SK-N-SH (cell line): ENCODE results near the gene UBE2Q1. TPM values are rescaled to one million over a fixed set of nuclear protein-coding genes. Genes with fewer than 3 reads are reported as not detected.

Source experiments
- CTCF ChIA-PET: fragments of 300-600, 350-600 bp; formaldehyde crosslinking; extraction: SDS; loops from one replicate; lab custom pipeline; 2021; lab: Yijun Ruan, JAX
- POLR2A ChIA-PET: fragments of 350-600 bp; sonication (Branson Sonifier 250); formaldehyde crosslinking; extraction: SDS; loops from one replicate; lab custom pipeline; 2020; ENCODE audit warnings: antibody characterized with exemption, inconsistent platforms; lab: Yijun Ruan, JAX
- DNase-seq: peaks from one replicate; pipeline ENCODE4 v3.0.0; 2012
- H2AFZ ChIP-seq: fragments of 200-600 bp; sonication (generic); 2 replicates; pipeline ENCODE4 v1.8.1; 2016; ENCODE audit warnings: antibody characterized with exemption, mild to moderate bottlenecking, low read depth
- H3F3A ChIP-seq: fragments of 200-600 bp; sonication (generic); replicated peaks from 2 replicates; pipeline ENCODE3; 2016; ENCODE audit warnings: antibody characterized with exemption, mild to moderate bottlenecking; ENCODE audit not compliant: insufficient read depth
- H3K27ac ChIP-seq, 2 experiments: fragments of 200-500 bp in 1 of 2; fragments of 200-600 bp in 1 of 2; sonication (Bioruptor generic) in 1 of 2; sonication (generic), shearing (Covaris generic) in 1 of 2; 2 replicates each; pipeline versions ENCODE4 v1.5.1 to v1.6.1; 2014 to 2016; ENCODE audit warnings: low read depth in 2 of 2, inconsistent platforms in 1 of 2, low read length in 1 of 2, mild to moderate bottlenecking in 1 of 2, mixed read lengths in 1 of 2
- H3K27me3 ChIP-seq: fragments of 200-600 bp; sonication (generic), shearing (Covaris generic); 2 replicates; pipeline ENCODE4 v1.6.1; 2016; ENCODE audit warnings: mixed run types; ENCODE audit not compliant: insufficient read depth
- H3K36me3 ChIP-seq, 2 experiments: fragments of 200-500 bp in 1 of 2; fragments of 200-600 bp in 1 of 2; sonication (Bioruptor generic) in 1 of 2; sonication (generic) in 1 of 2; replicated peaks in 1 of 2; 2 replicates each; pipeline versions ENCODE3 to v1.5.1; 2014 to 2016; ENCODE audit warnings: low read length in 1 of 2, mild to moderate bottlenecking in 1 of 2; ENCODE audit not compliant: insufficient read depth in 2 of 2, control insufficient read depth in 1 of 2
- H3K4me1 ChIP-seq, 2 experiments: fragments of 200-500 bp in 1 of 2; fragments of 200-600 bp in 1 of 2; sonication (Bioruptor generic) in 1 of 2; sonication (generic), shearing (Covaris generic) in 1 of 2; 2 replicates each; pipeline versions ENCODE4 v1.5.1 to v1.6.1; 2014 to 2016; ENCODE audit warnings: low read depth in 1 of 2, low read length in 1 of 2, mixed run types in 1 of 2; ENCODE audit not compliant: insufficient read depth in 2 of 2, control insufficient read depth in 1 of 2
- H3K4me2 ChIP-seq: fragments of 200-600 bp; sonication (generic), shearing (Covaris generic); 2 replicates; pipeline ENCODE4 v1.6.1; 2017; ENCODE audit warnings: mixed run types
- H3K4me3 ChIP-seq, 2 experiments: fragments of 200-500 bp in 1 of 2; fragments of 200-600 bp in 1 of 2; sonication (Bioruptor generic) in 1 of 2; sonication (generic), shearing (Covaris generic) in 1 of 2; 2 replicates each; pipeline versions ENCODE4 v1.5.1 to v1.8.1; 2014 to 2016; ENCODE audit warnings: low read depth in 2 of 2, inconsistent platforms in 1 of 2, low read length in 1 of 2, mild to moderate bottlenecking in 1 of 2, mixed read lengths in 1 of 2, moderate library complexity in 1 of 2
- H3K79me2 ChIP-seq: fragments of 200-600 bp; sonication (generic); 2 replicates; pipeline ENCODE4 v1.8.1; 2017; ENCODE audit warnings: mild to moderate bottlenecking; ENCODE audit not compliant: insufficient read depth
- H3K9ac ChIP-seq: fragments of 200-600 bp; sonication (generic); 2 replicates; pipeline ENCODE4 v1.6.1; 2017; ENCODE audit warnings: mixed run types
- H3K9me2 ChIP-seq: fragments of 200-600 bp; sonication (generic); 2 replicates; pipeline ENCODE4 v1.6.1; 2017; ENCODE audit warnings: mixed run types
- H3K9me3 ChIP-seq: fragments of 200-600 bp; sonication (generic); 2 replicates; pipeline ENCODE4 v1.6.1; 2017; ENCODE audit warnings: mixed run types, mild to moderate bottlenecking, moderate library complexity
- H4K20me1 ChIP-seq: fragments of 200-600 bp; sonication (generic); 2 replicates; pipeline ENCODE4 v1.6.1; 2017; ENCODE audit warnings: mild to moderate bottlenecking, mixed run types; ENCODE audit not compliant: insufficient read depth
- ELF1 ChIP-seq: IDR thresholded peaks from 2 replicates; pipeline ENCODE4 v1.4.0; 2012
- EZH2phosphoT487 ChIP-seq: fragments of 200-600 bp; sonication (generic); IDR thresholded peaks from 2 replicates; pipeline ENCODE4 v1.6.1; 2017; ENCODE audit warnings: low read depth, mixed run types, mild to moderate bottlenecking, antibody characterized with exemption, moderate library complexity, borderline replicate concordance
- FOXM1 ChIP-seq: IDR thresholded peaks from 2 replicates; pipeline ENCODE4 v1.4.0; 2012; ENCODE audit warnings: low read depth, mild to moderate bottlenecking
- JUND ChIP-seq: IDR thresholded peaks from 2 replicates; pipeline ENCODE4 v1.4.0; 2012
- MEF2A ChIP-seq: IDR thresholded peaks from 2 replicates; pipeline ENCODE4 v1.4.0; 2012; ENCODE audit warnings: low read depth, borderline replicate concordance
- NFIC ChIP-seq: IDR thresholded peaks from 2 replicates; pipeline ENCODE4 v1.4.0; 2012; ENCODE audit warnings: borderline replicate concordance
- PBX3 ChIP-seq: IDR thresholded peaks from 2 replicates; pipeline ENCODE4; 2012
- POLR2AphosphoS5 ChIP-seq: IDR thresholded peaks from 2 replicates; pipeline ENCODE4 v1.6.1; 2012; ENCODE audit warnings: low read depth, low read length
- RAD21 ChIP-seq: IDR thresholded peaks from 2 replicates; pipeline ENCODE4 v1.6.1; 2012; ENCODE audit warnings: mild to moderate bottlenecking, low read length
- REST ChIP-seq: IDR thresholded peaks from 2 replicates; pipeline ENCODE4 v1.6.1; 2012; ENCODE audit warnings: mild to moderate bottlenecking, low read depth, low read length, moderate library complexity
- RFX5 ChIP-seq: IDR thresholded peaks from 2 replicates; pipeline ENCODE4 v1.6.1; 2012; ENCODE audit warnings: mild to moderate bottlenecking, improper control_type of control experiment, low read length
- SMC3 ChIP-seq: IDR thresholded peaks from 2 replicates; pipeline ENCODE4 v1.6.1; 2012; ENCODE audit warnings: low read depth, low read length, improper control_type of control experiment
- TAF1 ChIP-seq: IDR thresholded peaks from 2 replicates; pipeline ENCODE4 v1.6.1; 2012; ENCODE audit warnings: low read depth, mild to moderate bottlenecking, low read length, moderate library complexity, borderline replicate concordance
- TEAD4 ChIP-seq: IDR thresholded peaks from 2 replicates; pipeline ENCODE4 v1.4.0; 2012; ENCODE audit warnings: mild to moderate bottlenecking, borderline replicate concordance; ENCODE audit not compliant: insufficient read depth
- ZBTB33 ChIP-seq: IDR thresholded peaks from 2 replicates; pipeline ENCODE4 v1.4.0; 2012; ENCODE audit warnings: low read depth, borderline replicate concordance
- WGBS: methylation state at CpG from one replicate; pipeline ENCODE4 v1.1.6; 2017; ENCODE audit warnings: low lambda C conversion rate; 5-methylcytosine and 5-hydroxymethylcytosine counted together
- polyA plus RNA-seq, 3 experiments: library from polyadenylated mRNA; depleted of rRNA; stranded (reverse); fragments of >200 nt; gene quantifications; 2 replicates each; pipeline ENCODE4 v1.2.3, GENCODE V29; 2012

Gene UBE2Q1
- polyA plus RNA-seq, 1 of the 3 experiments (the other 2 are of a cell fraction) = 12.5 TPM

- TF ChIP-seq EZH2phosphoT487 = no peak
- TF ChIP-seq, all 33 proteins: peak for 6
These were observed 9.1 kb upstream of the UBE2Q1 start, which contains the start of gene CHRNB2 (continued) for GRCh38 chr1:154567386-154568156.

- POLR2A ChIA-PET = no interaction called here
- no peak overlapping the region for H3K9ac ChIP-seq
- no peaks in the 10 kb centered on the region for H3K79me2 ChIP-seq
- H3K4me3 ChIP-seq = no peak overlapping the region
- H3K27me3 ChIP-seq = no peaks in the 10 kb centered on the region; the same call in 1 of the 2 replicates
- H3K4me1 ChIP-seq = peaks cover 0 to 18% of the 10 kb centered on the region in 2 experiments; a peak in 1 of 4 replicates
- no peaks in the 10 kb centered on the region for H3K9me2 ChIP-seq
- no peaks in the 10 kb centered on the region for H3K9me3 ChIP-seq
- no peak for DNase-seq
- no peaks in the 10 kb centered on the region for H3K36me3 ChIP-seq
- no peaks in the 10 kb centered on the region for H4K20me1 ChIP-seq
- no peak overlapping the region for H2AFZ ChIP-seq
- no peak overlapping the region for H3K4me2 ChIP-seq
- TF ChIP-seq RFX5 (no peak), MEF2A (no peak), ELF1 (no peak), POLR2AphosphoS5 (no peak), ZBTB33 (no peak), NFIC (no peak), PBX3 (no peak), SMC3 (no peak), REST (no peak), TAF1 (no peak), TEAD4 (no peak), FOXM1 (no peak), RAD21 (no peak), JUND (no peak)
- no peaks in the 10 kb centered on the region for H3F3A ChIP-seq
- no peak overlapping the region for H3K27ac ChIP-seq
- CTCF ChIA-PET = interaction anchor here (1.3 to 3.3 kb wide), 4 partner anchors 12 to 378 kb away, joined by 3 to 11 read pairs (median 6); no protein-coding TSS in a partner anchor
- 72% methylated on average over 6 of the region's 6 CpGs for WGBS
These were observed 7.4 kb upstream of the UBE2Q1 start for GRCh38 chr1:154565876-154566275.
